Body of pancreas (tissue), 4 donors: Measurements from ENCODE around the gene NDUFA13. TPM values are rescaled to one million over a fixed set of nuclear protein-coding genes. Genes with fewer than 3 reads are reported as not detected.

ENCODE experiments used
- ATAC-seq: fragments of 150-250 bp; one replicate; pipeline ENCODE4 v1.9.1; 2016
- DNase-seq, 4 donors: peaks; one replicate each; pipeline ENCODE4 v3.0.0-alpha.2; 2019
- H3K27ac ChIP-seq, 4 donors: fragments of 200-600 bp; sonication (generic); 1 replicate in 3 of 4; 2 replicates in 1 of 4; pipeline versions ENCODE4 v1.5.1 to v1.6.1; 2016 to 2019; ENCODE audit warnings: mild to moderate bottlenecking in 1 of 4, mixed read lengths in 1 of 4, moderate library complexity in 1 of 4
- H3K27me3 ChIP-seq, 2 donors: fragments of 200-600 bp; sonication (generic); one replicate each; pipeline ENCODE4 v1.6.0; 2016; ENCODE audit warnings: mild to moderate bottlenecking in 1 of 2
- H3K36me3 ChIP-seq, 2 donors: fragments of 200-600 bp; sonication (generic); replicated peaks in 1 of 2; 2 replicates each; pipeline ENCODE4 v1.5.1; 2016; ENCODE audit warnings: low read depth in 2 of 2; ENCODE audit not compliant: insufficient read depth in 1 of 2
- H3K4me1 ChIP-seq: fragments of 200-600 bp; sonication (generic); one replicate; pipeline ENCODE4 v1.6.0; 2016
- H3K4me3 ChIP-seq, 2 donors: fragments of 200-600 bp; sonication (generic); 1 replicate in 1 of 2; 2 replicates in 1 of 2; pipeline ENCODE4 v1.5.1; 2016 to 2019
- H3K9me3 ChIP-seq, 3 donors: fragments of 200-600 bp; sonication (generic); 1 replicate in 2 of 3; 2 replicates in 1 of 3; pipeline ENCODE4 v1.5.1; 2016
- POLR2A ChIP-seq, 3 donors: fragments of 450-650 bp; IDR thresholded peaks; one replicate each; pipeline ENCODE4 v1.6.1; 2016; ENCODE audit warnings: antibody characterized with exemption in 3 of 3, mild to moderate bottlenecking in 2 of 3
- WGBS, 2 donors: methylation state at CpG; one replicate each; pipeline ENCODE4 v1.1.5; 2017; 5-methylcytosine and 5-hydroxymethylcytosine counted together
- intact Hi-C: fragments of 100-400 bp; cut with DNase I; formaldehyde crosslinking; loops from one replicate; pipeline ENCODE4 v1.15.1; 2023
- total RNA-seq, 2 donors: library from RNA; depleted of rRNA; stranded (reverse); fragments of >200 nt; gene quantifications; one replicate each; pipeline ENCODE4 v1.1.0, GENCODE V29; 2016
- TF ChIP-seq, protein P1 (sequence below), 7 experiments: fragments of 450-650 bp in 4 of 7; fragments of 200-600 bp in 3 of 7; sonication (generic) in 3 of 7; IDR thresholded peaks; one replicate each; pipeline ENCODE4 v1.5.1; 2016 to 2019; ENCODE audit warnings: antibody characterized with exemption in 7 of 7

Gene NDUFA13
- total RNA-seq, 2 donors from 2014 or later = 32.0 to 38.4 TPM

DNA sequence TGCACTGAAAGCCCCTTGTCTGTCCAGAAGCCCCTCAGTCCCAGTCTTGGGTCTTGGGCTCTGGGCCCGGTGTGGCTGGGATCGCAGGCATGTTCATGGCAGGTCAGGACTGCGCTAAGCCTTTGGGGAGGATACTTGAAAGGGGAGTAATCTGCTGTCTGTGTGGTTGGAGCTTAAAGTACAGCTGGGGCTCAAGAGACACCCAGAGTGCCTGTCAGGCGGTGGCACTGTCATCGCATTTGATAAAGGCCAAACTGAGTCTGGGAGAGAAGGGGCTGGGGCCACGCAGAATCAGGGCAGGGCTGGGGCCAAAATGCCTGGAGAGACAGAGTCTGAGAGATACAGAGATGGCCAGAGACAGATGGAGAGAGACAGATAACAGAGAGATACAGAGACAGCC is 17.8 kb downstream of the NDUFA13 start:
- Histone ChIP-seq H3K4me3 (no peak overlapping the region), H3K4me1 (peaks cover 24% of the 10 kb centered on the region), H3K9me3 (no peaks in the 10 kb centered on the region), H3K27me3 (peaks cover 0 to 15% of the 10 kb centered on the region in 2 donors), H3K36me3 (no peaks in the 10 kb centered on the region), H3K27ac (no peak overlapping the region)
- no peak for TF ChIP-seq POLR2A (IDR thresholded peaks at IDR 0.05)
- TF ChIP-seq, protein P1, sequence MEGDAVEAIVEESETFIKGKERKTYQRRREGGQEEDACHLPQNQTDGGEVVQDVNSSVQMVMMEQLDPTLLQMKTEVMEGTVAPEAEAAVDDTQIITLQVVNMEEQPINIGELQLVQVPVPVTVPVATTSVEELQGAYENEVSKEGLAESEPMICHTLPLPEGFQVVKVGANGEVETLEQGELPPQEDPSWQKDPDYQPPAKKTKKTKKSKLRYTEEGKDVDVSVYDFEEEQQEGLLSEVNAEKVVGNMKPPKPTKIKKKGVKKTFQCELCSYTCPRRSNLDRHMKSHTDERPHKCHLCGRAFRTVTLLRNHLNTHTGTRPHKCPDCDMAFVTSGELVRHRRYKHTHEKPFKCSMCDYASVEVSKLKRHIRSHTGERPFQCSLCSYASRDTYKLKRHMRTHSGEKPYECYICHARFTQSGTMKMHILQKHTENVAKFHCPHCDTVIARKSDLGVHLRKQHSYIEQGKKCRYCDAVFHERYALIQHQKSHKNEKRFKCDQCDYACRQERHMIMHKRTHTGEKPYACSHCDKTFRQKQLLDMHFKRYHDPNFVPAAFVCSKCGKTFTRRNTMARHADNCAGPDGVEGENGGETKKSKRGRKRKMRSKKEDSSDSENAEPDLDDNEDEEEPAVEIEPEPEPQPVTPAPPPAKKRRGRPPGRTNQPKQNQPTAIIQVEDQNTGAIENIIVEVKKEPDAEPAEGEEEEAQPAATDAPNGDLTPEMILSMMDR (IDR thresholded peaks at IDR 0.05) = no peak
- DNase-seq (no peak), ATAC-seq (no peak)
- intact Hi-C loops = no loop called here
- 78 to 85% methylated on average over 5 to 6 of the region's 6 CpGs for WGBS, 2 donors

DNA sequence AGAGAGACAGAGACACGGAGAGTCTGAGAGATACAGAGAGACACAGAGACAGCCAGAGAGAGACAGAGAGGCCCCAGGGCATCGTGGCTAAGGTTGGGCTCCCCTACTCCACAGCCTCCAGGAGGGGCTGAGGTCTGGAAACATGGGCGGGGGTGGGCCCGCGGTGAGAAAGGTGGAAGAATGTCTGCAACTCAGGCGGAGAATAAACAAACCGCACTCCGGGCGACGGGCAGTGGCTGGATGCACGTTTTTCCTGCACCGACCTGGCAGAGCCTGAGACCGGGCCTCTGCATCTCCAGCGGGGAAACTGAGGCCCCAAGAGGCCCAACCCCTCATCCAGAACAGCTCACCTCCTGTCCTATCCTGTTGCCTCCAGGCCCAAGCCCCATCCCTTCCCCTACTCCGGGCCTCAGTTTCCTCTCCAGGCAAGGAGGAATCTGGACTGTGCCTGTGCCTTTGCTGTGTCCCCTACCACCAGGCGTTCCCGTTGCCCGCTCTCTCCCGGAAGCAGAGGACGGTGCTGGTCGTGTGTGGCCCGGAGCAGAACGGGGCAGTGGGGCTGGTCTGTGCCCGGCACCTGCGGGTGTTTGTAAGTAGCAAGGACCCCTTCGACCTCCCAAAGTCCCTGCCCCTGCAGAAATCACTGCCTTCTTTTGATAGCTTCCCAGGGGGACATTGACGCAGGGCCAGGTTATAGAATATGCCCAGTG is 18.7 kb downstream of the NDUFA13 start:
- H3K9me3 ChIP-seq = no peaks in the 10 kb centered on the region
- ATAC-seq = no peak
- no peak for TF ChIP-seq POLR2A (IDR thresholded peaks at IDR 0.05)
- TF ChIP-seq, protein P1 (IDR thresholded peaks at IDR 0.05) = no peak
- H3K36me3 ChIP-seq = no peaks in the 10 kb centered on the region
- H3K4me3 ChIP-seq = no peak overlapping the region
- intact Hi-C loops = loop anchor here (5.0 kb wide), 1 partner anchor 423 kb away; no protein-coding TSS in a partner anchor
- 64 to 70% methylated on average over 16 to 27 of the region's 27 CpGs for WGBS, 2 donors
- DNase-seq = no peak
- H3K27ac ChIP-seq = no peak overlapping the region
- peaks cover 0 to 18% of the 10 kb centered on the region in 2 donors for H3K27me3 ChIP-seq
- H3K4me1 ChIP-seq = peaks cover 24% of the 10 kb centered on the region

DNA sequence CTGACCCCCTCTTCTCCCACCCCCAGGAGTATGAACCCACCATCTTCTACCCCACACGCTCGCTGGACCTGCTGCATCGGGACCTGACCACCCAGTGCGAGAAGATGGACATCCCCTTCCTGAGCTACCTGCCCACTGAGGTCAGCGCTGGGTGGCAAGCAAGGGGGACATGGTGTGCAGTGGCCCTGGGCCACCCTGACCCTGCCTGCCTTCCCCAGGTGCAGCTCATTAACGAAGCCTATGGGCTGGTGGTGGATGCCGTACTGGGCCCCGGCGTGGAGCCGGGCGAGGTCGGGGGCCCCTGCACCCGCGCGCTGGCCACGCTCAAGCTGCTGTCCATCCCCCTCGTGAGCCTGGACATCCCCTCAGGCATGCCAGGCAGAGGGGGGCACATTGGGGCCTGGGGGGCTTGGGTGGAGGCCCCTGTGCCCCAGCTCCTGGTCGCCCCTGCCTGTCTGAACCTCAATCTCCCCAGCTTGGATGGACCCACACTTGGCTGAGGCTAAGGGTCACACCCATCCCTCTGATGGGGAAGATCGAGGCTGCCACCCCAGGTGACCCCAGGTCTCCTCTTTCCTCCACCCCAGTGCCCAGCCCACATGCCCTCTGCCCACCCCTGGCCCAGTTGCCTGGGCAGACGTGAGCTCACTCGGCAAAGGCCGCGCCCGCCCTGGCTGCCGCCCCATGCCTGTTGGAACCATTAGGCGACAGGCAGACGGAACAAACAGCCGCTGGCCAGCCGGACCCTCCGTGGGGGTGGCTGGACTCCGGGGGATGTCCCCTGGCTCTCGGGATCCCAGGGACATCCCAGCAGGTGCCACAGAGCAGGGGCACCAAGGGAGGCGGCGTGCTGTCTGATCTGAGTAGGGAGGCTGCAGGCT is 19.5 kb downstream of the NDUFA13 start:
- H3K27me3 ChIP-seq = peaks cover 0 to 18% of the 10 kb centered on the region in 2 donors
- 82 to 89% methylated on average over 5 to 26 of the region's 34 CpGs for WGBS, 2 donors
- intact Hi-C loops = loop anchor here (5.0 kb wide), 1 partner anchor 422 kb away; no protein-coding TSS in a partner anchor
- no peak for ATAC-seq
- peaks cover 29% of the 10 kb centered on the region for H3K4me1 ChIP-seq
- TF ChIP-seq POLR2A (IDR thresholded peaks at IDR 0.05) = no peak
- TF ChIP-seq, protein P1 (IDR thresholded peaks at IDR 0.05) = no peak
- H3K36me3 ChIP-seq = no peaks in the 10 kb centered on the region
- H3K4me3 ChIP-seq = no peak overlapping the region
- no peaks in the 10 kb centered on the region for H3K9me3 ChIP-seq
- DNase-seq = no peak
- no peak overlapping the region for H3K27ac ChIP-seq

DNA sequence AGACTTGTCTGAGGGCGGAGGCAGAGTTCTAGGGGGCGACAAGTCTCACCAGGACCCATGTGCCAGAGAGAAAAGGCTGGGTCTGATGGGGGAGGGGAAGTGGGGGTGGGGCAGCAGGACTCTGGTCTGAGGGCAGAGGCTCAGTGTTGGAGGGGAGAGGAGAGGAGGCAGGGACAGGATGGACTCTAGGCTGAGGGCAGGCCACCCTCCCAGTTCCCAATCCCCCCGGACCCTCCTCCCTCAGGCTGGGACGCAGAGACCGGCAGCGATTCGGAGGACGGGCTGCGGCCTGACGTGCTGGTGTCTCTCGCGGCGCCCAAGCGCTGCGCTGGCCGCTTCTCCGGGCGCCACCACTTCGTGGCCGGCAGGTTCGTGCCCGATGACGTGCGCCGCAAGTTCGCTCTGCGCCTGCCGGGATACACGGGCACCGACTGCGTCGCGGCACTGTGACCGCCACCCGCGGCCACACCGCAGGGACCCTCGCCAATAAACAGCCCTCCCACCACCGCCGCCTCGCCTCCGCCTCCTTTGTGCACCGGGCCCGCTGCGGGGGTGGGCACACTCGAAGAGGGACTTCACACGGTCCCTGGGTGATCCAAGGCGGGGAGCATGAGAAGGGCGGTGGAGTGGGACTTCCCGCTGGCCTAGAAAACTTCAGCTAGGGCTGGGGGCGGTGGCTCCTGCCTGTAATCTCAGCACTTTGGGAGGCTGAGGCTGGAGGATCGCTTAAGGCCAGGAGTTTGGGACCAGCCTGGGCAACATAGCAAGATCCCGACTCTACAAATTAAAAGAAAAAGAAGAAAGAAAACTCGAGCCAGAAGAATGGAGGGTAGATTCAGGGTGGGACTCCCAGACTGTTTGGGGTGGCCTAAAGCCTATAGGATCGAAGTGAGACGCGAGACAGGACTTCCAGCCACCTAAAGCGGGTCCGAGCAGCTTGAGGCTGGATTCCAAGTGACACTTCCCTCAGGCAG is 21.3 kb downstream of the NDUFA13 start:
- ATAC-seq (no peak), DNase-seq (peak in 1 of 4 donors; percentile 31)
- no peak overlapping the region for H3K27ac ChIP-seq
- WGBS, 2 donors = 33 to 51% methylated on average over 17 to 56 of the region's 59 CpGs
- intact Hi-C loops = loop anchor here (5.0 kb wide), 1 partner anchor 420 kb away; no protein-coding TSS in a partner anchor
- no peaks in the 10 kb centered on the region for H3K9me3 ChIP-seq
- H3K36me3 ChIP-seq = no peaks in the 10 kb centered on the region
- H3K27me3 ChIP-seq = peaks cover 0 to 30% of the 10 kb centered on the region in 2 donors
- no peak for TF ChIP-seq POLR2A (IDR thresholded peaks at IDR 0.05)
- TF ChIP-seq, protein P1 (IDR thresholded peaks at IDR 0.05) = no peak
- peaks cover 31% of the 10 kb centered on the region for H3K4me1 ChIP-seq
- no peak overlapping the region for H3K4me3 ChIP-seq
